ENCODE data around the gene RAB6B. TPM values are rescaled to one million over a fixed set of nuclear protein-coding genes. Genes with fewer than 3 reads are reported as not detected.

Gene RAB6B
- total and polyA plus RNA-seq, 2 donors (not counting 1 experiment from before 2014, with no cell fraction given), result 0.83 to 1.5 TPM

GRCh38 chr3:133874344-133874743 lies 21.3 kb downstream of the RAB6B start:
- Histone ChIP-seq H3K4me2 (ENCODE audit: extremely low read depth, insufficient read depth, low read length) (no peak overlapping the region), H3K36me3 (ENCODE audit: control insufficient read depth, insufficient read depth, low read length) (no peaks in the 10 kb centered on the region), H3K79me2 (ENCODE audit: control insufficient read depth, insufficient read depth, low read length) (no peaks in the 10 kb centered on the region), H3K9ac (ENCODE audit: insufficient read depth, low read length) (no peak overlapping the region), H3K27ac (ENCODE audit: insufficient read depth, low read length) (no peak overlapping the region), H3K4me1 (ENCODE audit: control insufficient read depth, extremely low read depth, insufficient read depth, low read length) (no peaks in the 10 kb centered on the region), H2AFZ (ENCODE audit: low read length) (no peak overlapping the region), H3K4me3 (replicated peaks in 1 of 4; ENCODE audit: control extremely low read depth in 1 of 4, insufficient read depth in 1 of 4, low read depth in 3 of 4, low read length in 4 of 4) (no peak overlapping the region), H3K9me3 (ENCODE audit: control insufficient read depth, insufficient read depth, low read depth, low read length) (no peaks in the 10 kb centered on the region), H4K20me1 (ENCODE audit: control insufficient read depth, extremely low read depth, insufficient read depth, low read length) (no peaks in the 10 kb centered on the region), H3K27me3 (ENCODE audit: control insufficient read depth, insufficient read depth, low read length) (no peaks in the 10 kb centered on the region)
- TF ChIP-seq EZH2 (IDR thresholded peaks at IDR 0.05; ENCODE audit: low read length, missing control alignments) (no peak), CTCF (conservative IDR thresholded peaks at IDR 0.05 in 1 of 2, IDR thresholded peaks at IDR 0.05 in 1 of 2; ENCODE audit: low read depth in 1 of 2, low read length in 2 of 2) (no peak)
- no peak for DNase-seq (ENCODE audit: low read depth in 2 of 2)

- Histone ChIP-seq H3K79me2 (ENCODE audit: control insufficient read depth, insufficient read depth, low read length) (no peaks in the 10 kb centered on the region), H3K27me3 (ENCODE audit: control insufficient read depth, insufficient read depth, low read length) (no peaks in the 10 kb centered on the region), H4K20me1 (ENCODE audit: control insufficient read depth, extremely low read depth, insufficient read depth, low read length) (no peaks in the 10 kb centered on the region), H3K36me3 (ENCODE audit: control insufficient read depth, insufficient read depth, low read length) (no peaks in the 10 kb centered on the region), H3K4me2 (ENCODE audit: extremely low read depth, insufficient read depth, low read length) (no peak overlapping the region), H3K9me3 (ENCODE audit: control insufficient read depth, insufficient read depth, low read depth, low read length) (no peaks in the 10 kb centered on the region), H3K4me3 (replicated peaks in 1 of 4; ENCODE audit: control extremely low read depth in 1 of 4, insufficient read depth in 1 of 4, low read depth in 3 of 4, low read length in 4 of 4) (no peak overlapping the region), H3K4me1 (ENCODE audit: control insufficient read depth, extremely low read depth, insufficient read depth, low read length) (no peaks in the 10 kb centered on the region), H3K27ac (ENCODE audit: insufficient read depth, low read length) (no peak overlapping the region), H2AFZ (ENCODE audit: low read length) (no peak overlapping the region), H3K9ac (ENCODE audit: insufficient read depth, low read length) (no peak overlapping the region)
- DNase-seq (ENCODE audit: low read depth in 2 of 2), result no peak
- TF ChIP-seq EZH2 (IDR thresholded peaks at IDR 0.05; ENCODE audit: low read length, missing control alignments) (no peak), CTCF (conservative IDR thresholded peaks at IDR 0.05 in 1 of 2, IDR thresholded peaks at IDR 0.05 in 1 of 2; ENCODE audit: low read depth in 1 of 2, low read length in 2 of 2) (no peak)
These were observed 22.9 kb downstream of the RAB6B start for GRCh38 chr3:133872781-133873180.

DNA sequence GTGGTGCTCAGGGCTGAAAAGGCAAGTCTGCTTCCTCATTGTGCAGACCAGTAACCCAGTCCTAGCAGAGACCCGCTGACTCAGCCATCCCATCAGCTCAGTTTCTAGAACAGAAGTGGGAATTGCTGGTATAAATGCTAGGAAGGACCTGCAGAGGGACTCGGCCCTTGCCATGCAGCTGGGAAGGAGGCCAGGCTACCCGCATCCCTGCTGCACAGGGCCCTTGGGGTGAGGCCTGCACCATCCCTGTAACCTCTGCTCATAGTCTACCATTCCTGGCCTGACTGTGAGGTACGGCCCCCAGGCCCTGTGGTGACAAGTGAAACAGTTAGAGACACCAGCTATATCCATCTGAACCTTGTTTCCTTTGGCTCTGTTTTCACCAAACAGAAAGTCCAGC lies 23.5 kb downstream of the RAB6B start:
- H3K27me3 ChIP-seq (ENCODE audit: control insufficient read depth, insufficient read depth, low read length), result no peaks in the 10 kb centered on the region
- no peak for TF ChIP-seq EZH2 (IDR thresholded peaks at IDR 0.05; ENCODE audit: low read length, missing control alignments)
- TF ChIP-seq CTCF (conservative IDR thresholded peaks at IDR 0.05 in 1 of 2, IDR thresholded peaks at IDR 0.05 in 1 of 2; ENCODE audit: low read depth in 1 of 2, low read length in 2 of 2), result no peak
- H4K20me1 ChIP-seq (ENCODE audit: control insufficient read depth, extremely low read depth, insufficient read depth, low read length), result no peaks in the 10 kb centered on the region
- H3K27ac ChIP-seq (ENCODE audit: insufficient read depth, low read length), result no peak overlapping the region
- no peaks in the 10 kb centered on the region for H3K79me2 ChIP-seq (ENCODE audit: control insufficient read depth, insufficient read depth, low read length)
- no peaks in the 10 kb centered on the region for H3K4me1 ChIP-seq (ENCODE audit: control insufficient read depth, extremely low read depth, insufficient read depth, low read length)
- H2AFZ ChIP-seq (ENCODE audit: low read length), result no peak overlapping the region
- no peaks in the 10 kb centered on the region for H3K9me3 ChIP-seq (ENCODE audit: control insufficient read depth, insufficient read depth, low read depth, low read length)
- H3K9ac ChIP-seq (ENCODE audit: insufficient read depth, low read length), result no peak overlapping the region
- no peak overlapping the region for H3K4me3 ChIP-seq (replicated peaks in 1 of 4; ENCODE audit: control extremely low read depth in 1 of 4, insufficient read depth in 1 of 4, low read depth in 3 of 4, low read length in 4 of 4)
- no peaks in the 10 kb centered on the region for H3K36me3 ChIP-seq (ENCODE audit: control insufficient read depth, insufficient read depth, low read length)
- DNase-seq (ENCODE audit: low read depth in 2 of 2), result no peak
- H3K4me2 ChIP-seq (ENCODE audit: extremely low read depth, insufficient read depth, low read length), result no peak overlapping the region
